Hematopoietic multipotent progenitor cell treated with erythropoietin and hydrocortisone succinate and interleukin-3 and kit ligand, for 6 days (in vitro differentiated cells): ENCODE results near the gene MAN1C1.

Experiments used
- DNase-seq: peaks from one replicate; pipeline ENCODE4 v3.0.0-alpha.2; 2015

The MAN1C1 gene

DNA sequence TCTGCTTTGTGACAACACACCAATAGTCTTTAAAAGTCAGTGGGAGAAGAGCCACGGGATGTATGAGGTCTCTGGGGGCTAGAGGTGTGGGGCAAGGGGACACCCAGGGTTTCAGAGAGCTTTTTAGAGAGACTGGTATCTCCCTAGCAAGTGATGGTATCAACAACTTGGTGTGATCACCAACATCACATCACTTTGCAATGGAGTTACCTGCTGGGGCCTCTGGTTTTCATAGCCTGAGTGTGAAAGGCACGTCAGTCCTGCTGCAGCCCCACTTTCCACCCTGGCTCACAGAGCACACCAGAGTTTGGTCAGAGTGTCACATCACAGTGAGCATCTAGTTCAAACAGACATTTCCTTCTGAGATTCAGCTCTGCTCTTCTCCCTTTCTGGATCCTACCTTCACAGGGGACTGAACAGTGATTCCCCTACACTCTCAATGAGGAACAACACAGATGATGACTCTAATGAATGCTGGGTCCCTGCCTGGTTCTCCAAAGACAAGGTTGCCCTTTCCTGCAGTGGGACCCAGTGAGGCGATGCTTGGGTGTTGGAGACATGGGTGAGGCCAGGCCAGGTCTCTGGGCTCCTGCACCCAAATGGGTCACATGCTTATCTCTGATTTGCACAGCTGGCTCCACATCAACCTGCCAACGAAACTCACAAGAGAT, 2.0 kb upstream of the MAN1C1 start:
- DNase-seq: no peak

DNA sequence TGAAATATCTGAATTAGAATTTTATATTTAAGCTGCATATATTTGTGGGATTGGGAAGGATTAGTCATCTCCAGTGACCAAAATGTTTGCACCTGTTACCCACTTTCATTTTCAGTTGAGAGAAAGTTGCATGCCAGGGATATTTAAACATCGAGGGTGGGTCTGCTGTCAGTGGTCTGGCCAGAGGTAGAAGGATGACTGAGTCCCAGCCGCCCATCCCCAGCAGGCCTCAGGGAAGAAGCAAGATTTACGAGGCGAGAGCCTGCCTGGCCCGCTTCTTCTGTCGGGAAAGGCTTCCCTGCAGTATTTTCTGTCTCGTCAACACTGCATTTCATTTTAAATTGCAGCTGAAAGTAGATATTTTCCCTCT, 1.4 kb upstream of the MAN1C1 start:
- no peak for DNase-seq

DNA sequence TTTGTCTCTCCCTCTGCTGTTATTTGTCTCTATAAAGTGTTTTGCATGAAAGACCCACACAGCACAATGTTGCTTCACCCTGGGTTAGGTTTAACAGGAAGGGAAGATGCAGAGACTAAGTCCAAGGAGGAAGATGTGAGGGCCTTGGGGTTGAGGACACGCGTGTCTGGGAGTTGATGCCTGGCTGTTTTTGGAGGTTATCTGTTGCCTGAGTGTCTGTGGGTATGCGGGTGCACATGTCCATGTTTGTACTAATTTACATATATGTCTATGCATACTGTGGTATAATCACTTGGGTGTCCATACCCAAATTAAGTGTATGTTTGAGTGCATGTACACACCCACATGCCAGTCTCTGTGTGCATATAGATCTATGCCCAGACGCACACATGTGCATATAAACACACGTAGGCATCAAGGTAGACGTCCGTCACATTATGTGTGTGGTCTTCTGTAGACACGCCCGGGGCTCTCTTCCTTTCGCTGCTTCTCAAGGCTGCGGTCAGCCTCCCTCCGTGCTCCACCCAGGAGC, 962 bp upstream of the MAN1C1 start:
- DNase-seq: no peak

DNA sequence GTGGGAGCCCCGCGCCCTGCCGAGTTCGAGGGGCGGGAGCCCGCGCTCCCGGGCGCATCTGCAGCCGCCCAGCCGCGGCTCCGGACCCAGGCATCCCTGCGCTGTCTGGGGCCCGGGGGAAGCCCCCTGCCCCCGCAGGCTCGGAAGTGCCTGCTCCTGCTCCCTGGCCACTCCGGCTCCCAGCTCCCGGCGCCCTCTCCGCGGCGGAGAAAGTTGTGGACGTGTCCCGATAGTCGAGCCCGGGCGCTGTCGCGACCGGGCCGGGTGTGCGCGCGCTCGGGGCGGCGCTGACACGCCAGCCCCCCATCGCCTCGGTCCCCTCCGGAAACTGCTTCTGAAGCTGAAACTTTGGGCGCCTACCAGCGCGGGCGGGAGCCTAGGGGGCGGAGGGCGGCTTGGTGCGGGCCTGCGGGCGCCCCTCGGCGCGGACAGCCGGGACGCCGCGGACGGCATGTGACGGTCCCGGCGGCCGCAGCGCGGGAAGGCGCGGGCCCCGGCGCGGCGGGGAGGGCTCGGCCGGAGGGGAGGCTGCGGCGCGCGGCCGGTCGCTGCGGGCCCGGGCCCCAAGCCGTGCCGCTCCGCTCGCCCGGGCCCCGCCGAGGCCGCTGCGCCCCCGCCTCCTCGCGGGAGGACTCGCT, 515 bp downstream of the MAN1C1 start:
- no peak for DNase-seq

DNA sequence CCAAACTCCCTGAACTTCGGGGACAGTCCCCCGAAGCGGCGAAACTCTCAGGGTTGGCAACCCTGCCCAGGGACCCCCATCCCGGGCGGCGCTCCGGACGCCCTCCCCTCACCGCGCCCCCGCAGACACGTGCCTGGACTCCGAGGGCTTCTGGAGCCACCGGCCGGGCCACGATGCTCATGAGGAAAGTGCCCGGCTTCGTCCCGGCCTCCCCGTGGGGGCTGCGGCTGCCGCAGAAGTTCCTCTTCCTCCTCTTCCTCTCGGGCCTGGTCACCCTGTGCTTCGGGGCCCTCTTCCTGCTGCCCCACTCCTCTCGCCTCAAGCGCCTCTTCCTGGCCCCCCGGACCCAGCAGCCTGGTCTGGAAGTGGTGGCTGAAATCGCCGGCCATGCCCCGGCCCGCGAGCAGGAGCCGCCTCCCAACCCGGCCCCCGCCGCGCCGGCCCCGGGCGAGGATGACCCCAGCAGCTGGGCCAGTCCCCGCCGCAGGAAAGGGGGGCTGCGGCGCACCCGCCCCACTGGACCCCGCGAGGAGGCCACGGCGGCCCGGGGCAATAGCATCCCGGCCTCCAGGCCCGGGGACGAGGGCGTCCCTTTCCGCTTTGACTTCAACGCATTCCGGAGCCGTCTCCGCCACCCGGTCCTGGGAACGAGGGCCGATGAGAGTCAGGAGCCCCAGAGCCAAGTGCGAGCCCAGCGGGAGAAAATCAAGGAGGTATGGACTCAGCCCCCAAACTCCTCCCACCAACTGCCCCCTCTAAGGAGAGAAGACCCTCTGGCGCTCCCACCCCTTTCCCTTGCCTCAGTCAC, 1.2 kb downstream of the MAN1C1 start:
- DNase-seq: peak; percentile 20

DNA sequence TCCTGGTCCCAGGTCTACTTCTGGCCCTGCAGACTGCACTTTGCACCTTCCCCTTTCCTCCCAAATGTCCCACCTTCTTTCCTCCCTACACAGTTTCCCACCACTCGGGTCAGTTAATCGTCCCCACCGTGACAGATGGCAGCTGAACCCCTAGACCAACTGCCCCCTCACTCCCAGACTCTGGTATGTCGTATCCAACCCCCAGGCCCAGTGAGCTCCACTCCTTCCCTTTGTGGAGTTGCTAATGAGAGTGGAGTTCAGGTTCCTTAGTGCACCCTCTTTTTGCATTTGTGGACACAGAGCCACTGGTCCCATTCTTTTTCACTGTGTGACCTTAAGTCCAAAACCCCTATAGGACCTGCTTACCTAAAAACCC, 1.8 kb downstream of the MAN1C1 start:
- no peak for DNase-seq

DNA sequence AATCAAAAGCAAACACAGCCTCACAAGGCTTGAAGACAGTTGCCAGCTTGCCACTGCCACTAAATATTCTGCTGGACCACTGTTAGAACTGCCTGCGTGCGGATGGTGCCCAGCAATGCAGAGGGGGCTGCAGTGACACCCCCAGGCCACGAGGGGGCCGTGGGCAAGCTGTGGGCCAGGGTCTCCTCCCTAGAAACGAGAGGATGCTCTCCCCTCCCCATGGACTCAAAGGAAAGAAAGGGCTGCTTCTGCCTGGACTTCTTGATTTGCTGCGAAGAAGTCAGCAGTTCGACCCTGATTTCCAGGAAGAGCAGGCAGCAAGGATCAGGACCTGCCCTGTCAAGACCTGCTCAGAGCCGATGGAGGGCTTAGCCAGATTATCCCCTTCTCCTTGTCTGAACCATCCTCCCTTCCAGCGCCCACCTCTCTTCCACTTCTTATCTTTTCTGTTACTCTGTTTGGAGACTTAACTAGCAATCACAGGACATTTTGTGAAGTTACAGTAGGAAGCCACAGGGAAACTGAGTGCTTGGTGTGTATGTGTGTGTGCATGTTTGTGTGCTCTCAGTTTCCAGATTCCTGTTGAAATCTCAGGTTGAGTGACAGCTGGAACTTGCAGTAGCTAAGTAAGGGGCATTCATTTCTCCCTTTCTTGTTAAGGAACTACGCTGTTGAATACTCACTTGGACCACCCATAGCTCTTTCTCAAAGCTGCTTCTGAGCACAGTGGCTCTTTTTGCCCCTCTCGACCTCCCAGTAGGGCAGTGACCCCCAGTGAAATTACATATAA, 2.7 kb downstream of the MAN1C1 start:
- DNase-seq: peak; percentile 36

DNA sequence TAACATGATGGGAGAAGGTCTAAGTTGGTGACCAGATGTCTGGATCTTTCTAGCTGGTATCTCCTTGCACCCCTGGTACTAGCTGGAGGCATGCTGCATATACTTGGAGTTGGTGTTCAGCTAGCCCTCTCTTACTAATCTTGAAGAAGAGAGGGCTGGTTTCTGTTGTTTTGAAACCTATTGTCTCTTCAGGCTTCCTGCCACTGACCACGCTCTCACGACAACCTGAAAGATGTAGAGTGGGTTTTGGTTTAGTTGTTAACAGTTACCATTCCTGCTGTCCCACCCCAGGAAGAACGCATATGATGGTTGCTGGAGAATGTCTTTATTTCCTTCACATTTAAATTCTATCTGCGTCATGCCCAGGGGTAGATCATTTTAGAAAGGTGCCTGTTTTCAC, 3.6 kb downstream of the MAN1C1 start:
- DNase-seq: no peak

DNA sequence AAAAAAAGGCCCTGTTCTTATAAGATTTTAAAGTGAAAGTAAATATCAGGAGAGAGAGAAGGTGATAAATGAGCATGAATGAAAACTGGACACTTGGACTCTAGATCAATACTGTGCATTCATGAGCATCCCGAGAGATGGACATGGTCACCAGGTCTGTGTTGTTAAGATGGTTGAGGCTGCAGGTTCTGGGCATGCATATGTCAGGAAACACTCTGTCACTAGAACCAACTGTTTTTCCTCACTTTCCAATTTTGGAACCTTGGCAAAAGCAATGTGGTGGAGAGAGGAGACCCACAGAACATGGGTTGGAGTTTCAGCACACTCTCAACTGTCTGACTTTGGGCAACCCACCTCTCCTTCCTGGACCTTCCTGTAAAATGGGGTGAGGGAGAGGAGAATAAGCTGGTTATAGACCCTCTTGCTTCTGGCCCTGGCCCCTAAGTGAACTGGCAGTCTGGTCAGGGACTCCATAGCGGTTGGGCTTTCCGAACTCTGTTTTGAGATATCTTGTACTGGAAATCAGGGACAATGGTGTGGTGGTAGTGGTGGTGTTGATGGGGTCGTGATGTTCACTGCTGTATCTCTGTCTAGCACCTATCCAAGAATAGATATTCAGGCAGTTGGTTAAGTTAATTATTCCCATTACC, 4.2 kb downstream of the MAN1C1 start:
- DNase-seq: no peak

DNA sequence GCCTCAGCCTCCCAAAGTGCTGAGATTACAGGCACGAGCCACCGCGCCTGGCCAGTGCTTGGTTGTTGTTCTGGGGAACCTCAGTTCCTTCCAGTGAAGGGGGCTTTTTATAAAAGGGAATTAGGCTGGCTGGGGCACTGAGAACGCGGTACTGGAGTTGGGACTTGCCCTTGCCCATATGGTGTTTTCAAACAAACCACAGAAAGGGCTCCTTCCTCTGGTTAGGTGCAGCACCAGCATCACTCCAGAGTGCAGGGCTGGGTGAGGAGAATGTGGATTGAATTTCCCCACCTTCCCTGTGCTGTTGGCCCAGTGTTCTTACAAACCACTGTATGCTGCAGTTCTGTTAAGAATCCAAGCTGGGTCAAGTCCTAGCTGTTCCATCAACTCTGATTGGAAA, 5.3 kb downstream of the MAN1C1 start:
- no peak for DNase-seq

DNA sequence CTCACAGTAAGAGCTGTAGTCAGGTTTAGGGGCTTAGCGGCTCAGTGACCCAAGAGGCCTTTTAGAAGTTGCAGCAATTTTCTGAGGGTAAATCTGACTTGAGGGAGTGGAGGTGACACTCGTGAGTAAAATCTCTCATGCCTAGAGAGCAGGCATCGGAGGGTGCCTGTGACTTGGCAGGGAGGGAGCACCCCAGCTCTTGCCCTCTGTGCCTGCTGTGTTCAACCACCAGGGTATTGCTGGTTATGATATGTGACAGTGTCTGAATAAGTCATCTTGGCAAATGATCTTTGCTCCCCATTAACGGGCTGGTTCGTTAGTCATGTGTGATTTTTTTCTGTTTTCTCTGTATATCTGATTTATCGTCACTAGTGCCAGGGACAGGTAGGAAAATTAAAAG, 5.9 kb downstream of the MAN1C1 start:
- no peak for DNase-seq

DNA sequence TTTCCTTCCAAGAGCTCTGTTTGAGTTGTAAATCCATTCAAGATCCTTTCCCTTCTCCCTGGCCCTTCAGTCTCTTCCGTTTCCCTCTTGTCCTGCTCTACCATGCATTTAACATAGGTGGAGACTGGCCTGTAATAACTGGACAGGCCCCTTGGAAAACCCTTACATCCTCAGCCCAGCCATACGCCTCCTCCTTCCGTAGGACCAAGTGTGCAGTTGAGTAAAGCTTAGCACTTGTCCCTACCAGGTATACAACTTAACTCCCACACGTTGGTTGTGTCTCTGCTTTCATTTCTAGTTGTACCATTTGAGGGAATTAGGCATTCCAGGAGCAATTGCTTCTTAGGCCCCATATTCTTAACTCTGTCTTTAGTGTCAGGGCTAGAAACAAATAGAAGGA, 6.4 kb downstream of the MAN1C1 start:
- no peak for DNase-seq

DNA sequence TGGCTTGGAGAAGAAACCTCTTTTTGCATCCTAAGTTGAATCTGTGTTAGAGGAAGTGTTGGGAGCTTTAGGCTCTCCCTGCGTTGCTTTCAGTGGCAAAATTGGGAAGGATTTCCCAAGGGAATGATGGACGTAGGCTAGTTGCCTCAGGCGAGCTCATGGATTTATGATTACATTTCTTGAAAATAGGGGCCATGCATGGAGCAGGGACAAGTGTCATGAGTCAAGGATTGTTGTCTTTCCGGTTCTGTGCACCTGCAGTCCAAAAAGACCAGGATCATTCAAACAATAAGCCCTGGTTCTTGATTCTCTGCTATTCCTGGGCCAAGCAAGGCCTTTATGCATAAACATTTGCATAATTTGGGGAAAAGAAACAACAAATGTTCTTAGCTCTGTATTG, 7.1 kb downstream of the MAN1C1 start:
- no peak for DNase-seq

DNA sequence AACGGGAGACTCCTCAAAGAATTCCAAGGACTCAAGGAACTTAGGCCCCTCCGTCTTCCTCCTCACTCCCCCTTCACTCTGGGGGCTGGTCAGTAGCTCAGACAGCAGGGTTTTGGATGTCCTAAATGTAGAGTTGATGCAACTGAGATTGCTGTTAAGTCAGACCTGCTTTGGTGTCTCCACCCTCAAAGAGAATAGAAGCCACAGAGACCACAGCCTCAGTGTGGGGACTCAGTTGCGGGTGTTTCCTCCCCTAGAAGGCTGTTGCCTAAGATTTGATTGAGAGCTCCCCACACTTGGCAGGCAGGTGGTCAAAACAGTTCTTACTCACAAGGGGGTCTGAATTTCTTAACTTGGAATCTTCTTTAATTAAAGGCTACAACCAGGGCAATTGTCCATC, 7.6 kb downstream of the MAN1C1 start:
- DNase-seq: peak; percentile 39

DNA sequence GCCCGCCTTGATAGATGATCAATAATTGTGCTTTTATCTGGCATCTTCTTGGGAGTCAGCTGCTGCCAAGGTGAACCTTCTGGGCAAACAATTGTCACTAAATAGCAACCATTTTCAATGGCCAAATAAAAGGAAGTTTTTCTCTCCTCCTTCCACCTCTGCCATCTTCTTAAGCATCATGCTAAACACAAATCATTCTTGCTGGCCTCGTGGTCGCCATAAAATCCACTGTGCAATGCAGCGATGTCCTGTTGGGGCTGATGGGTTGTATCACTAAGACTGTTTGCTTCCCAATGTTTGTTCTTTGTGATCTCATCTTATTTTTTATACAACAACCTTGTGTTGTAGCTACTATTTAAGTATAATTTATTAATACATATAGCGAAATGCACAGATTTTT, 8.0 kb downstream of the MAN1C1 start:
- no peak for DNase-seq

DNA sequence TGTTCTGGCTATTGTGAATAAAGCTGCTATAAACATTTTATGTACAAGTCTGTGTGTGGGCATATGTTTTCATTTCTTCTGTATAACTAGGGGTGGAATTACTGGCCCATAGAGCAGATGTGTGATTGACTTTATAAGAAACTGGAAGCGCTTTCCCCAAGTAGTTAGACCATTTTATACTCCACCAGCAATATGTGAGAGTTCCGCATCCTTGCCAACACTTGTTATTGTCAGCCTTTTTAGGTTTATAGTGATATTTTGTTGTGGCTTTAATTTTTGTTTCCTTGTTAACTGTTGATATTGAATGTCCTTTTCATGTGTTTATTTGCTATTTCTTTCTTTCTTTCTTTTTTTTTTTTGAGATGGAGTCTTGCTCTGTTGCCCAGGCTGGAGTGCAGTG, 9.4 kb downstream of the MAN1C1 start:
- DNase-seq: no peak

DNA sequence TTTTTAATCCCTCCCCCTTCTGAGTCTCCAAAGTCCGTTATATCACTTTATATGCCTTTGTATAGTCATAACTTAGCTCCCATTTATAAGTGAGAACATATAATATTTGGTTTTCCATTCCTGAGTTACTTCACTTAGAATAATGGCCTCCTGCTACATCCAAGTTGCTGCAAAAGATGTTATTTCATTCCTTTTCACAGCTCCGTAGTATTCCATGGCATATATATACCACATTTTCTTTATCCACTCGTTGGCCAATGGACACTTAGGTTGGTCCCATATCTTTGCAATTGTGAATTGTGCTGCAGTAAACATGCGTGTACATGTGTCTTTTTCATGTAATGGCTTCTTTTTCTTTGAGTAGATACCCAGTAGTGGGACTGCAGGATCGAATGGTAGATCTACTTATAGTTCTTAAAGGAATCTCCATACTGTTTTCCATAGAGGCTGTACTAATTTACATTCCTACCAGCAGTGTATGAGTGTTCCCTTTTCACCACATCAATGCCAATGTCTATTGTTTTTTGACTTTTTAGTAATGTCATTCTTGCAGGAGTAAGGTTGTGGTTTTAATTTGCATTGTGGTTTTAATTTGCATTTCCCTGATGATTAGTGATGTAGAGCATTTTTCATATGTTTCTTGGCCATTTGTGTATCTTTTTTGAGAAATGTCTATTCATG, 12.3 kb downstream of the MAN1C1 start:
- DNase-seq: no peak

DNA sequence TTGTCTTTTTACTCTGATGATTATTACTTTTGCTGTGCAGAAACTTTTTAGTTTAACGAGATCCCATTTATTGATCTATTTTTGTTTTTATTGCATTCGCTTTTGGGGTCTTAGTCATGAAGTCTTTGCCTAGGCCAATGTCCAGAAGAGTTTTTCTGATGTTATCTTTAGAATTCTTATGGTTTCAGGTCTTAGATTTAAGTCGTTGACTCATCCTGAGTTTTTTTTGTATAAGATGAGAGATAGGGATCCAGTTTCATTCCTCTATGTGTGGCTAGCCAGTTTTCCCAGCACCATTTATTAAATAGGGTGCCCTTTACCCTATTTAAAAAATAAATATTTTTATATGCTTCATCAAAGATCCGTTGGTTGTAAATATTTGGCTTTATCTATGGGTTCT, 13.2 kb downstream of the MAN1C1 start:
- no peak for DNase-seq

DNA sequence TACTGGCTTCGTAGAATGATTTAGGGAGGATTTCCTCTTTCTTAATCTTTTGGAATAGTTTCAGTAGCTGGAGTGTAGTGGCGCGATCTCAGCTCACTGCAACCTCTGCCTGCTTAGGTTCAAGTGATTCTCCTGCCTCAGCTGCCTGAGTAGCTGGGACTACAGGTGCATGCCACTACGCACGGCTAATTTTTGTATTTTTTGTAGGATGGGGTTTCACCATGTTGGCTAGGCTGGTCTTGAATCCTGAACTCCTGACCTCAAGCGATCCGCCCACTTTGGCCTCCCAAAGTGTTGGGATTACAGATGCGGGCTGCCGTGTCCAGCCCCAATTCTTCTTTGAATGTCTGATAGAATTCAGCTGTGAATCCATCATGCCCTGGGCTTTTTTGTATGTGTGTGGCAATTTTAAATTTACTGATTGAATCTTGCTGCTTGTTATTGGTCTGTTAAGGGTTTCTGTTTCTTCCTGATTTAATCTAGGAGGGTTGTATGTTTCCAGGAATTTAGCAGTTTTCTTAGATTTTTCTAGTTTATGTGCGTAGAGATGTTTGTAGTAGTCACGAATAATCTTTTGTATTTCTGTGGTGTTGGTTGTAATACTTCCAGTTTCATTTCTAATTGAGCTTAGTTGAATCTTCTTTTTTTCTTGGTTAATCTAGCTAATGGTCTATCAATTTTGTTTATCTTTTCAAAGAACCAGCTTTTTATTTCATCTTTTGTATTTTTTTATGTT, 15.3 kb downstream of the MAN1C1 start:
- DNase-seq: no peak

DNA sequence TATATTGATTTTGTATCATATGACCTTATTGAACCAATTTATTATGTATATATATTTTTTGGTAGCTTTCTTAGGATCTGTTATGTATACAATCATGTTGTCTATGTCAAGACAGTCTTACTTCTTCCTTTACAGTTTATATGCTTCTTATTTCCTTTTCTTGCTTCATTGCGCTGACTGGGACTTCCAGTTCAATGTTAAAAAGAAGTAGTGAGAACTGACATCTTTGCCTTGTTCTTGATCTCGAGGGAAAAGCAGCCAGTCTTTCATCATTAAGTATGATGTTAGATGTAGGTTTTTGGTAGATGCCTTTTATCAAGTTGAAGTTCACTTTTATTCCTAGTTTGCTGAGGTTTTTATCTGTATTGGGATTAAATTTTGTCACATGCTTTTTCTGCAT, 17.5 kb downstream of the MAN1C1 start:
- DNase-seq: no peak

DNA sequence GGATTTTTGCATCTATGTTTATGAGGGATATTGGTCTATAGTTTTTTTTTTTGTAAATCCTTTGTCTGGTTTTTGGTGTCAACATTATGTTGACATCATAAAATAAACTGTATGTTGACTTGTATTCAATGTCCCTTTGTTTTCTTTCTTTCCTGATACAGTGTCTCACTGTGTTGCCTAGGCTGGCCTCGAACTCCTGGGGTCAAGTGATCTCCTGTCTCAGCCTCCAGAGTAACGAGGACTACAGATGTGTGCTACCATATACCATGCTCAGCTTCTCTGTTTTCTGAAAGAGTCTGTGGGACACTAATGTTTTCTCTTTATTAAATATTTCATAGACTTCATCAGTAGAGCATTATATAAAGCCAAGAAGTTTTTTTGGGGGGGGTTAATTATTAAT, 18.3 kb downstream of the MAN1C1 start:
- no peak for DNase-seq
